Fibroblast of skin of right biceps (primary cell): ENCODE data around the gene OR2A14.
"Not testable (repeated sequence)": the region's sequence is repeated elsewhere in the genome, so short reads cannot be mapped to it uniquely, and the experiment has no call there.

Experiments
- DNase-seq: peaks from one replicate; pipeline ENCODE4 v3.0.0-alpha.2; 2013

Gene OR2A14

GRCh38 chr7:144164784-144165183 is 41.8 kb downstream of the OR2A14 start:
- DNase-seq, result no peak

GRCh38 chr7:144171594-144172350 is 48.8 kb downstream of the OR2A14 start:
- peak; percentile 0 for DNase-seq

DNA sequence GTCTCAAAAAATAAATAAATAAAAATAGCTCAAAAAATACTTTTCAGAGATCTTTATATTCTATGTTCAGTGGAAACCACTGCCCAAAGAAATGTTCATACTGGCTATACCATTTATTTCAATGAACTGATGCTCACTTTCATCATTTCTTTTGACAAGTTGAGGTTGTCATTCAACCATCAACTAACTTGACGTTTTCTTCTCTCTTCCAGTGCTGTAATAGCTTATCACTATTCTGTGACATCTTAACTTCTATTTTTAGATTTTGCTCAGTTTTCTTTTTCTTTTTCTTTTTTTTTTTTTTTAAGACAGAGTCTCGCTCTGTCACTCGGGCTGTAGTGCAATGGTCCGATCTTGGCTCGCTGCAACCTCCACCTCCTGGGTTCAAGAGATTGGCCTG is 51.6 kb downstream of the OR2A14 start:
- DNase-seq, result no peak

DNA sequence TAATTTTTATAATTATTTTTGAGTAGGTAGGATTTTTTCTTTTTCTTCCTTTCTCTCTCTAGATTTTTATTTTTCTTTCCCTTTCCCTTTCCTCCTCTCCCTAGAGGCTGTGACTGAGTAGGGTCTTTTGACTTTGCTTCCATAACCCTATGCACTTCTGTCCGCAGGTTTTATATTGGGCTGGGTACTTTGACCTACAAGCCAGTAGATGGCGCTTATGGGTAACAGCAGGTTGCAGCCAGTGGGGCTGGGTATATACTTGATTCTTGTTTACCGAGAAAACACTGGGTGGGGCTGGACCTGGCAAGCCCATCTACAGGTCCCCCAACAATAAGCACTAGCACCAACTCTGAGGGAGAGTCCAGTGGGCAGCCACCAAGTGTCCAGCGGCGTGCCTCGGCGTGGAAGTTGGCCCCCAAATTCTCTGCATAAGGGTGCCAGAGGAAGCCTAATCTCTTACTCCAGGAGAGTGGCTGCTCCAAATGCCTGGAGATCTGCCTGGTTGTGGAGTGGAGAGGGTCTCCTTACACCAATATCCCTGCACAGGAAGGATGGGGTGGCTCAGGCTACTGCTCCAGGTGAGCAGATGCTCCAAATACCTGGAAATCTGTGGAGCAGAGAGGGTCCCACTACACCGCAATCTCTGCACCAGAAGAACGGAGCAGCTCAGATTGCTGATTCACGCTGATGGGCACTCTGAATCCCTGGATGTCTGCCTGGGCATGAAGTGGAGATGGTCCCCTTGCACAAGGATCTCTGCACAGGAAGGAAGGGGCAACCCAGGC is 55.6 kb downstream of the OR2A14 start:
- DNase-seq, result peak; percentile 3

DNA sequence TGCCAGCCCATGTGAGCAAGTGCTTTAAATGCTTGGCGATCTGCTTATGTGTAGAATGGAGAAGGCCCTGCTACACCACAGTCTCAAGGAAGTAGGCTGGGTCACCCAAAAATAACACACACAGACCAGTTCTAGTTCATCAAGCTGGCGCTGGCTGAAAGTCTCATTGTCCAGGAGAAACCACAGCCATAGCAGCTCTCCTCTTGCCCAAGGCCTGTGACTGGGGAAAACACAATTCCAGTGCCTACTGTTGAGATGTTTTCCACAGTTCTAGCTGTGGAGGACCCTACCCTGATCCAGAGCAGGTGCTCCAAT is 56.1 kb downstream of the OR2A14 start:
- not testable (repeated sequence) for DNase-seq
